T-helper 2 cell treated with Interferon-gamma antibody and Interleukin-4, amounts not matched to agents 100 ng/mL and 5 ng/mL, for 36 hours (primary cell): Measurements from ENCODE around the gene GARIN3. TPM values are rescaled to one million over a fixed set of nuclear protein-coding genes. Genes with fewer than 3 reads are reported as not detected.

Experiments
- intact Hi-C: fragments of 100-400 bp; cut with micrococcal nuclease; formaldehyde crosslinking; loops from one replicate; pipeline ENCODE4 v1.15.1; 2023
- total RNA-seq: library from RNA; stranded (reverse); gene quantifications from 2 replicates; pipeline ENCODE4 v1.2.3, GENCODE V29; 2022

GARIN3 gene
- total RNA-seq, 1 donor from 2014 or later = not detected

DNA sequence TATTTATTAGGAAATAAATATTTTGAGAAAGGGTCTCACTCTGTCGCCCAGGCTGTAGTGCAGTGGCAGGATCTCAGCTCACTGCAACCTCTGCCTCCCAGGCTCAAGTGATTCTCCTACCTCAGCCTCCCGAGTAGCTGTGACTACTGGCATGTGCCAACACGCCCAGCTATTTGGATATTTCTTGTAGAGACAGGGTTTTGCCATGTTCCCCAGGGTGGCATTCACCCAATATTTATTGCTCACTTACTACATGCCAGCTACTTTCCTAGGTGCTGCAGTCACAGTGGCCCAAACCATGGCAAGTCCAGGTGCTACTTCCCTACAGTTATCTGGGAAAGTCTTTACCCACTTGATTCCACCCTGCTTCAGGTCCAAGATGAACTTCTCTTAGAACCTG is 15.1 kb downstream of the GARIN3 start:
- intact Hi-C loops = no loop called here

DNA sequence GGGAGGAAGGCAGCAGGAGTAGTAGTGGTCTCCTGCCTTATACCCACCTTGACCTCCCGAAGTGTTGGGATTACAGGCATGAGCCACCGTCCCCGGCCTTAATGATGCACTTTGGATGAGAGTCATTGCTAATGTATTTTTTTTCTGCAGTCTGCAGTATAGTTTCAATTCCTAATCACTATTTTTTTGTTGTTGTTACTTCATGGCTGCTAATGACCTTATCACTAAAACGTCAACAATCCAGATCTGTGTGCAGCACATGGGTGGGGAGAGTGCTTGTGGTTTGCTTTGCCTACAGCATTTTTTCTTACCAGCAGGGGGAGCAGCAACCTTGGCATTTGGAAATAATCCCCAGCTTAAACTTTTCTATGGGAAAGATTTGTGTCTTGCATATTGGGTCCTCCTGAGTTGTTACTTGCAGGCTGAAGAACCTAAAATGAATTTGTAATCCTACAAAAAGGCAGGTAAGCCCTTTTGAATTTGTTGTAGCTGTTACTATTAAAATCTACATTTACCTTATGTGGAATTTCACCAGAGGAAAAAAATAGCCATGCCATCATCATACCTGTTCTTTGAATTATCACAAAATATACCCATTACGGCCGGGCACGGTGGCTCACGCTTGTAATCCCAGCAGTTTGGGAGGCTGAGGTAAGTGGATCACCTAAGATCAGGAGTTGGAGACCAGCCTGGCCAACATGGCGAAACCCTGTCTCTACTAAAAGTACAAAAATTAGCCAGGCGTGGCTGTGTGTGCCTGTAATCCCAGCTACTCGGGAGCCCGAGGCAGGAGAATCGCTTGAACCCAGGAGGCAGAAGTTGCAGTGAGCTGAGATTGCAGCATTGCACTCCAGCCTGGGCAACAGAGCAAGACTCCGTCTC is 17.1 kb downstream of the GARIN3 start:
- intact Hi-C loops = loop anchor here (1.0 to 5.0 kb wide), 6 partner anchors 23 to 178 kb away; no protein-coding TSS in a partner anchor

DNA sequence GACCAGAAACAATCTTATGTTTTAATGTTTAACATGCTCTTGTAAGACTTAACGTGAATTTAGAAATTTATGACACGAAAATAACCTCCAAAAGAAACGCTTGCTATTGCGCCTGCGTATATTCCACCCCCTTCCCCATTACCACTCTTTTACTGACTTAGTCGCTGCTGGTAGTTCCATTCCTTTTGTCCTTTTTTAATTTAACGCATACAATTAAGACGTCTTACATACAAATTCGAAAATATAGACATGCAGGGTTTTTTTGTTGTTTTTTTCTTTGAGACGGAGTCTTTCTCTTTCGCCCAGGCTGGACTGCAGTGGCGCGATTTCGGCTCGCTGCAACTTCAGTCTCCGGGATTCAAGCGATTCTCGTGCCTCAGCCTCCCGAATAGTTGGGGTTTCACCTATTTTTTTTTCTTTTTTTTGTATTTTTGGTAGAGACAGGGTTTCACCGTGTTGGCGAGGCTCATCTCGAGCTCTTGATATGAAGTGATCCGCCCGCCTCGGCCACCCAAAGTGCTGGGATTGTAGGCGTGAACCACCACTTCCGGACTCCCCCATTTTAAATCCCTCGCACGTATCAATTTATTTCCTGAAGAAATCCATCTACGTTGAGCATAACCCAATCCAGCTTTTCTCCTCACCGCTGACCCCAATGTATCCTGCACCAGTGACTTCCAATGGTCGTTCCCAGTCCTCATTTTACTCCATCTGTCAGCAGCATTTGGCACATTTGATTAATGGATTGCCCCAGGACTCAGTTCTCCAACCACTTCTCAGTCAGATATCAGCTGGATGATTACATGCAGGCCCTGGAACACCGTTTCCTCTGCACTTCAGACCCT is 22.7 kb downstream of the GARIN3 start:
- intact Hi-C loops = loop anchor here (1.0 to 5.0 kb wide), 4 partner anchors 66 to 2001 kb away; partner anchors contain the start of gene CYFIP2

DNA sequence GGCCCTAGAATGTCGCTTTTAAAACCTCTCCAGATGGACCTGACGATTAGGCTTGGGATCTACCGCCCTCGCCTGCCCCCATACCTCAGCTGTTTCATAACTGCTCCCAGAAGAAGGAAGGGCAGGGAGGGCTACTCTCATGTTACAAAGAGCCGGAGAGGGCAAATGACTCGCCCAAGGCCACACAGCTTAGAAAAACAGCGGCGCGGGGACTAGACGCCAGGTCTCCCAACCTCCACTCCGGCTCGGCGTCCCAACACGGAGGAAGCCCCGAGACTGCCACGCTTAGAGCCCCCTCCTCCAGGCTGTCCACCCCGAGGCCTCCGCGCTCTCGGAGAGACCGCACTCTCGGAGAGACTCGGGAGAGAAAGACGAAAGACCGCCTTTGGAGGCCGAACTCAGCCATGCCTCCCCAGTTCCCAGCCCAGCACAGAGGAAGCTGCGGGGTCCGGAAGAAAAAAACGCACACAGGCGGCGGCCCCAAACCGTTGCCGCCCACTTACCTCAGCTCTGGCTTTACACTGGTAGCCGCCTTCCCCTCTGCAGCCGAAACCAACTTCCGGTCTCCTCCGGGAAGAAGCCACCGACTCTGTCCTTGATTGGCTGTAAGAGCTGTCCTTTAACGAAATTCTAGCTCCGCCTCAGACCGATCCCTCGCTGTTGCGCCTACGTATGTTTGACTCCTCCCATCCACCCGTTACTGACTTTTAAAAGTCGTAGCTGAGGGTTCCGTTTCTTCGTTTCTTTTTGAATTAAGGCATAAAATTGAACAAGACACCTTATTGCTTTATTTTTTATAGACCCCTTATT is 23.5 kb downstream of the GARIN3 start, which contains the start of gene MED7:
TSS of gene MED7 (minus strand) at position 549 of the 810 bp plus-strand sequence. CDS start 3,434 bp downstream, outside the sequence.
- intact Hi-C loops = loop anchor here (1.0 to 5.0 kb wide), 7 partner anchors 33 to 2000 kb away; partner anchors contain the start of genes CYFIP2, HAVCR2 and THG1L

DNA sequence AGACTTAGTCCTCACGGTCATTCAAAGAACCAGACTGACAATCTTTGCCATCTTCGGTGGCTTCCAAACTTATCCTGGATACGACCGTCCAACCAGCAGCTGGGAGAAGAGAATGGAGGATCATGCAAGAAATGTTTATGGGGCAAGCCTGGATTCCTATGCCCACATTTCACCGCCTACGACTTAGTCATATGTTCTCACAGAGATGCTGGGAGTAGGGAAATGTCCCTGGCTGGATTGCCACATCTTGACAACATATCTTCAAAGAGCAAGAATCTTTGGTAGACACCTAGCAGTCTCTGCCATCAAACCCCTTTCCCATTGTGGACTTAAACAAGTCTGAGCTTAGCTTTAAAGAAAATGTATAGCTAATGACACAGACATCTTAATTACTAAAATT is 28.4 kb downstream of the GARIN3 start:
- intact Hi-C loops = loop anchor here (10.0 kb wide), 1 partner anchor 303 kb away; no protein-coding TSS in a partner anchor

DNA sequence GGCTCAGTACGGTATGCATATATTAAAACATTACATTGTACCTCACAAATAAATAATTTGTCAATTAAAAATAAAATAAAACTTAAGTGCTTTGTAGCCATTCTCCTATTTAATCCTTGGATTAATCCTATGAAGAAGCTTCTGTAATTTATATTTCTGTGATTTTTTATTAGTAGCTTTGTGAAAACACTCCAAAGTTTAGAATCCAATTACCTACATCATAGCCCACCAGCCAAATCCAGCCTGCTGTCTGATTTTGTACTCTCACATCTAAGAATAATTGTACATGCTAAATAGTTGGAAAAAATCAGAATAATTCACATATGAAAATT is 33.8 kb downstream of the GARIN3 start:
- intact Hi-C loops = loop anchor here (1.0 to 10.0 kb wide), 4 partner anchors 195 to 1516 kb away; no protein-coding TSS in a partner anchor

DNA sequence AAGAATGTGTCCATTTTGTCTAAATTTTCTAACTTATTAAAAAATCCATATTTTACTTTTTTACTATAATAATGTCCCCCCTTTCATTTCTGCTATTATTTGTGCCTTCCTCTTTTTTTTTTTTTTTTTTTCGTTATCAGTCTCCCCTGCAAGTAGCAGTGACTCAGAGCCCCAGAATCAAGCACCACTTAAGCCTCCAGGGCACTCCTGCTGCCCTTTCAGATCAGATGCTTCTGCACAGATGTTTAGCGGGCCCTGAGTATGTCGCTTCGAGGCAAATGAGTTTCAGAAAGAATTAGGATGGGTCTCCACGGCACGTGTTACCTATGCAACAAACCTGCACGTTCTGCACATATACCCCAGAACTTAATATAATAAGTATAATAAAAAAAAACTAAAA is 35.1 kb downstream of the GARIN3 start:
- intact Hi-C loops = loop anchor here (5.0 to 10.0 kb wide), 2 partner anchors 194 to 296 kb away; no protein-coding TSS in a partner anchor

DNA sequence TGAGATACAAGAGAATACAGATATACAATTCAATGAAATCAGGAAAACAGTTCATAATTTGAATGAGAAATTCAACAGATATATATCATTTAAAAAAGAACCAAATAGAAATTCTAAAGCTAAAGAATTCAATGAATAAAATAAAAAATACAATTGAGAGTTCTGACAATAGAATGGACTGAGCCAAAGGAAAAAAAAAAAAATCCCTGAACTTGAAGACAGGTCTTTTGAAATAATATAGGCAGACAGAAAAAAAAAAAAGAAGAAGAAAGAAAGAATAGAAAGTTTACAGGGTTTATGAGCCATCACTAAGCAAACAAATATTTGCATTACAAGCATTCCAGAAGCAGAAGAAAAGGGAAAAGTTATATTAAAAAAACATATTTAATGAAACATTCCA is 44.4 kb downstream of the GARIN3 start:
- intact Hi-C loops = no loop called here

DNA sequence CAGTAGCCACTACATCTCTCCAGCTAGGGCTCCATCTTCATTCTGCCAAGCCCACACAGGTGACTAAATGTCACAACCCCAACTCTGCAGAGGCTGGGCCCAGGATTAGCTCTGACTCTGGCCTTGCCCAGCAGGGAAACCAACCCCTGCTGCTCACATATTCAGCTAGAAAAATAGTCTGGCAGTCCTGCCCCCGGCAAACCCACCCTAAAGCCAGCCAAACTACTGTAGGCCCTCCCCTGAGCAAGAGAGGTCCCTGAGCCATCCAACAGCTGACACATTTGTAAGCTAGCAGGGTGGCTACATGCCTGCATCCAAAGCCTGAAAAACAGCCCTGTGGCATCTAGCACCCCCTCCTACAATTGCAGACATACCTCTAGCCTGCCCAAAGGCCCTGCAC is 46.0 kb downstream of the GARIN3 start:
- intact Hi-C loops = no loop called here

DNA sequence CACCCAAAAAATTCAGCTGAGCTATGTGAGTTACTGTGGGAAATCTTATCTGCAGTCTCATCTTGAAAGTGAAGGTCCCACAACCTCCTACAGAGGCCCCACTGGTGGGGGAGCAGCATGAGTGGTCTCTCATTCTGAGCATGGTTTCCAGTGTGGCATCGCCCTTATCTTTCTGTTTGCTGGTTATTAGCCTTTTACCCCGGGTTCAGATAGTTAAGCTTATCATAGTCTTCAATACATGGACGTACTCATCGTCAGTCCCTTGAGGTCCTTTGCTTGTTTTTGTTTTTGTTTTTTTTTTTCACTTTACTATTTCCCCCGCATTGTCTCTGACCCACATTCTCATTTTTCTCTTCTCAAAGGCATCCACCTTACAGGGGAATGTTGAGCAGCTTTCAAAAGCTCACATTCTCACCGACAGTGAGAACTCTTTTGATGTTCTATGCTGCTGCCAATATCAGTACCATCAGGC is 49.5 kb downstream of the GARIN3 start:
- intact Hi-C loops = no loop called here

DNA sequence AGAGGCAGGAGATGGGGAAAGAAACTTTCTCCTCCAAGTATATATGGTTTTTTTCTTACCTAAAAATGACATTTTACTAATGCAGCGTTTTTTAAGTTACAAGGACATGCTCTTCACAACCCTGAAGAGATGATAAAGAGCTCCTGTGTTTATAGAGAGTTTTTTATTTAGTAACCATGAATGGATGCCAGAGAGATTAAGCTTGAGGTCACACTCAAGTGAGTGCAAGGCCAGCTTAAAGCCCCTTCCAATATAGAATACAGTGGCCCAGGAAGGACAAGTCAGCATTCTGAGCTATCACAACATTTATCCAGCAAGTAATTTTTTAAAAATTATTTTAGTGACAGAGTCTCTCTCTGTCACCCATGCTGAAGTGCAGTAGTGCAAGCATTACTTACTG is 50.6 kb downstream of the GARIN3 start:
- intact Hi-C loops = no loop called here

DNA sequence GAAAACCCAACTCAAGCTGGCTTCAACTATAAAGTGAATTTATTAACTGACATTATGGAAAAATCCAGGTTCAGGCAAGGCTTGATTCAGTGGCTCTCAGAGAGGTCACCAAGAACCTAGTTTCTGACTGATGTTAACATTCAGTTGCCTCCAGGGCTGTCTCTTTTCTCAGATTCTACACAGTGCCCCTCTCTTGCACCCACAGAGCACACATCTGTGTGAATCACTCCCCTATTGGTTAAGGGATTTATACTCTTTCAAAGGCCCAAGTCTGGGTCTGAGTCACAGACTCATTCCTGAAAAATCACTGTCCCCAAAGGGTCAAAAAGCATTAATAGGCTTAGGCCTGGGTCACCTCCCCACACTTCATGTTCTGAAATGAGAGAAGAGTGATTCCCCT is 51.1 kb downstream of the GARIN3 start:
- intact Hi-C loops = no loop called here

DNA sequence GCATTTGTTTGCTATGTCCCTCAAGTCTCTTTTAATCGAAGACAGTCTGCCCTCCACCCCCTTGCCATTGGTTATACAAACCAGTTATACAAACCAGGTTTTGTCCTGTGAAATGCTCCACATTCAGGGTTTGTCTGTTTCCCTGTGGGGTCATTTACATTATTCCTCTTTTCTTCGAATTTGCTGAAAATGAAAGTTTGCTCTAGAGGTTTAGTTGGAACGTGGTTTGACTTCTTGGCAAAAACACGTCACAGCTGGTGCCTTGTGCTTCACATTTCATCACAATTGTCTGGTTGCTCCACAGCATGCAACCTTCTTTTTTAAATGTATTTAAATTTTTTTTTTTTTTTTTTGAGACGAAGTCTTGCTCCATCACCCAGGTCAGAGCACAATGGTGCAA is 53.1 kb downstream of the GARIN3 start:
- intact Hi-C loops = no loop called here

Other genes with a start within 250 kb of the GARIN3 start
- gene TIMD4, start 203.0 kb downstream of the GARIN3 start, total RNA-seq = 1.1 and 1.6 TPM in 2 replicates
- gene HAVCR1, start 107.1 kb downstream of the GARIN3 start, total RNA-seq = 1.7 and 2.2 TPM in 2 replicates
- 44.5 and 45.9 TPM in 2 replicates for gene HAVCR2, start 57.2 kb downstream of the GARIN3 start, total RNA-seq
- 12.6 and 13.8 TPM in 2 replicates for gene MED7, start 23.4 kb downstream of the GARIN3 start, total RNA-seq
- gene ITK, start 14.6 kb upstream of the GARIN3 start, total RNA-seq = 184 and 197 TPM in 2 replicates
- 379 and 383 TPM in 2 replicates for gene CYFIP2, start 99.9 kb upstream of the GARIN3 start, total RNA-seq